Measurements from ENCODE around the gene CEACAM19.

DNA sequence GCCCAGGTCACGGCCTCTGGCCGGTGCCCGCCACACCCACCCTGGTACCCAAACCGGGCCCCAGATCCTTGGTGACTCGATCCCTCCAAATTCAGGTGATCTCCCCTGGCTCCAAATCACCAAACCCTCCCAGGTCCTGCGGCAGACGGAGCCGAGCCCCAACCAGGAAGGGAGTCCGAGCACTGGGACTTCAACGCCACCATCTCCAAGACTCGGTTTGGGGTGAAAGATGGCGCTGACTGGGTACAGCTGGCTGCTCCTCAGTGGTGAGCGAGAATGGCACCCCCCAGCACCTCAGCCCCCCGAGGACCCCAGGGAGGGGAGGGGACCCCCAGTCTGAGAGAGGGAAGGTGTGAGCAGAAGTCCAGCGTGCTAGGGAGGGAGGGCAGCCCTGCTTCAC lies 29.9 kb downstream of the CEACAM19 start:
- TF ChIP-seq POLR2A (IDR thresholded peaks at IDR 0.05; ENCODE audit: low read length): no peak
- no peak for TF ChIP-seq EP300 (IDR thresholded peaks at IDR 0.05)
- TF ChIP-seq, protein P1, sequence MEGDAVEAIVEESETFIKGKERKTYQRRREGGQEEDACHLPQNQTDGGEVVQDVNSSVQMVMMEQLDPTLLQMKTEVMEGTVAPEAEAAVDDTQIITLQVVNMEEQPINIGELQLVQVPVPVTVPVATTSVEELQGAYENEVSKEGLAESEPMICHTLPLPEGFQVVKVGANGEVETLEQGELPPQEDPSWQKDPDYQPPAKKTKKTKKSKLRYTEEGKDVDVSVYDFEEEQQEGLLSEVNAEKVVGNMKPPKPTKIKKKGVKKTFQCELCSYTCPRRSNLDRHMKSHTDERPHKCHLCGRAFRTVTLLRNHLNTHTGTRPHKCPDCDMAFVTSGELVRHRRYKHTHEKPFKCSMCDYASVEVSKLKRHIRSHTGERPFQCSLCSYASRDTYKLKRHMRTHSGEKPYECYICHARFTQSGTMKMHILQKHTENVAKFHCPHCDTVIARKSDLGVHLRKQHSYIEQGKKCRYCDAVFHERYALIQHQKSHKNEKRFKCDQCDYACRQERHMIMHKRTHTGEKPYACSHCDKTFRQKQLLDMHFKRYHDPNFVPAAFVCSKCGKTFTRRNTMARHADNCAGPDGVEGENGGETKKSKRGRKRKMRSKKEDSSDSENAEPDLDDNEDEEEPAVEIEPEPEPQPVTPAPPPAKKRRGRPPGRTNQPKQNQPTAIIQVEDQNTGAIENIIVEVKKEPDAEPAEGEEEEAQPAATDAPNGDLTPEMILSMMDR (IDR thresholded peaks at IDR 0.05): no peak
- no peak for TF ChIP-seq JUN (IDR thresholded peaks at IDR 0.05)
- no peak for TF ChIP-seq HEYL (CRISPR knock-in tag; IDR thresholded peaks at IDR 0.05)
- TF ChIP-seq SMC3 (IDR thresholded peaks at IDR 0.05): no peak

Measured in A549 (cell line).